Stomach (tissue), 4 donors: Measurements from ENCODE around the gene PROC.

Source experiments
- EP300 ChIP-seq: sonication (generic); formaldehyde crosslinking; IDR thresholded peaks from one replicate; pipeline ENCODE4 v1.6.1; 2017; ENCODE audit warnings: antibody characterized with exemption
- POLR2A ChIP-seq, 4 donors: fragments of 450-650 bp; IDR thresholded peaks; one replicate each; pipeline ENCODE4 v1.6.1; 2016; ENCODE audit warnings: antibody characterized with exemption in 4 of 4, control low read depth in 2 of 4, mild to moderate bottlenecking in 1 of 4, moderate library complexity in 1 of 4
- POLR2AphosphoS5 ChIP-seq, 3 donors: sonication (generic); formaldehyde crosslinking; IDR thresholded peaks; one replicate each; pipeline ENCODE4 v1.6.1; 2016; ENCODE audit warnings: antibody characterized with exemption in 3 of 3
- TF ChIP-seq, protein P1 (sequence below), 7 experiments: fragments of 450-650 bp in 4 of 7; fragments of 200-600 bp in 3 of 7; sonication (generic) in 3 of 7; IDR thresholded peaks; one replicate each; pipeline ENCODE4 v1.5.1; 2016 to 2019; ENCODE audit warnings: antibody characterized with exemption in 7 of 7, control low read depth in 2 of 7, mild to moderate bottlenecking in 1 of 7

DNA sequence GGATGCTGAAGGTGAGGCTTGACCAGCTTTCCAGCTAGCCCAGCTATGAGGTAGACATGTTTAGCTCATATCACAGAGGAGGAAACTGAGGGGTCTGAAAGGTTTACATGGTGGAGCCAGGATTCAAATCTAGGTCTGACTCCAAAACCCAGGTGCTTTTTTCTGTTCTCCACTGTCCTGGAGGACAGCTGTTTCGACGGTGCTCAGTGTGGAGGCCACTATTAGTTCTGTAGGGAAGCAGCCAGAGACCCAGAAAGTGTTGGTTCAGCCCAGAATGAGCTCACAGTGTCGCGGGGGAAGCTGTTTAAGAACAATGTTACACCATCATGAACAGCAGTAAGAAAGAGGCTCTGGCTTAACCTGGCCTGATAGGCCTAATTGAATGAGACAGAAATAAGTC lies 11.1 kb downstream of the PROC start:
- TF ChIP-seq POLR2AphosphoS5 (IDR thresholded peaks at IDR 0.05) (no peak), POLR2A (IDR thresholded peaks at IDR 0.05) (no peak), EP300 (no peak)
- TF ChIP-seq, protein P1, sequence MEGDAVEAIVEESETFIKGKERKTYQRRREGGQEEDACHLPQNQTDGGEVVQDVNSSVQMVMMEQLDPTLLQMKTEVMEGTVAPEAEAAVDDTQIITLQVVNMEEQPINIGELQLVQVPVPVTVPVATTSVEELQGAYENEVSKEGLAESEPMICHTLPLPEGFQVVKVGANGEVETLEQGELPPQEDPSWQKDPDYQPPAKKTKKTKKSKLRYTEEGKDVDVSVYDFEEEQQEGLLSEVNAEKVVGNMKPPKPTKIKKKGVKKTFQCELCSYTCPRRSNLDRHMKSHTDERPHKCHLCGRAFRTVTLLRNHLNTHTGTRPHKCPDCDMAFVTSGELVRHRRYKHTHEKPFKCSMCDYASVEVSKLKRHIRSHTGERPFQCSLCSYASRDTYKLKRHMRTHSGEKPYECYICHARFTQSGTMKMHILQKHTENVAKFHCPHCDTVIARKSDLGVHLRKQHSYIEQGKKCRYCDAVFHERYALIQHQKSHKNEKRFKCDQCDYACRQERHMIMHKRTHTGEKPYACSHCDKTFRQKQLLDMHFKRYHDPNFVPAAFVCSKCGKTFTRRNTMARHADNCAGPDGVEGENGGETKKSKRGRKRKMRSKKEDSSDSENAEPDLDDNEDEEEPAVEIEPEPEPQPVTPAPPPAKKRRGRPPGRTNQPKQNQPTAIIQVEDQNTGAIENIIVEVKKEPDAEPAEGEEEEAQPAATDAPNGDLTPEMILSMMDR (IDR thresholded peaks at IDR 0.05): no peak
